DOHH2 (cell line): ENCODE data around the gene DPP6.
"Not testable (repeated sequence)": the region's sequence is repeated elsewhere in the genome, so short reads cannot be mapped to it uniquely, and the experiment has no call there.

Experiments
- H3F3A ChIP-seq: fragments of 200-600 bp; sonication (generic), shearing (Covaris generic); 2 replicates; pipeline ENCODE4 v1.6.0; 2016; ENCODE audit warnings: antibody characterized with exemption, mild to moderate bottlenecking; ENCODE audit not compliant: control insufficient read depth, insufficient read depth
- H3K27ac ChIP-seq: fragments of 200-600 bp; sonication (generic); 2 replicates; pipeline ENCODE4 v1.5.1; 2014; ENCODE audit warnings: low read depth, mild to moderate bottlenecking, low read length, moderate library complexity
- H3K27me3 ChIP-seq: fragments of 200-600 bp; sonication (generic); 2 replicates; pipeline ENCODE4 v1.6.1; 2014; ENCODE audit warnings: mild to moderate bottlenecking, low read length, mixed read lengths; ENCODE audit not compliant: control insufficient read depth
- H3K36me3 ChIP-seq: fragments of 200-600 bp; sonication (generic); 2 replicates; pipeline ENCODE4 v1.6.1; 2014; ENCODE audit warnings: mild to moderate bottlenecking, low read length, moderate library complexity, mixed read lengths; ENCODE audit not compliant: control insufficient read depth
- H3K4me1 ChIP-seq: fragments of 200-600 bp; sonication (generic); 2 replicates; pipeline ENCODE4 v1.6.1; 2014; ENCODE audit warnings: mild to moderate bottlenecking, low read length, mixed read lengths; ENCODE audit not compliant: control insufficient read depth
- H3K4me2 ChIP-seq: fragments of 200-600 bp; sonication (generic); 2 replicates; pipeline ENCODE4 v1.6.0; 2014; ENCODE audit warnings: mild to moderate bottlenecking, low read length, moderate library complexity
- H3K4me3 ChIP-seq: fragments of 200-600 bp; sonication (generic); 2 replicates; pipeline ENCODE4 v1.5.1; 2014; ENCODE audit warnings: mild to moderate bottlenecking, low read length, mixed read lengths
- H3K79me2 ChIP-seq: fragments of 200-600 bp; sonication (generic); 2 replicates; pipeline ENCODE4 v1.6.1; 2014; ENCODE audit warnings: mild to moderate bottlenecking, low read length, mixed read lengths; ENCODE audit not compliant: control insufficient read depth
- H3K9me2 ChIP-seq: fragments of 200-600 bp; sonication (generic); replicated peaks from 2 replicates; pipeline ENCODE4 v1.6.1; 2014; ENCODE audit warnings: mild to moderate bottlenecking, low read length, mixed read lengths; ENCODE audit not compliant: control insufficient read depth
- H3K9me3 ChIP-seq: fragments of 200-600 bp; sonication (generic); 2 replicates; pipeline ENCODE4 v1.6.1; 2014; ENCODE audit warnings: antibody characterized with exemption, low read length, mixed read lengths; ENCODE audit not compliant: control insufficient read depth, insufficient read depth
- H4K20me1 ChIP-seq: fragments of 200-600 bp; sonication (generic); 2 replicates; pipeline ENCODE4 v1.6.0; 2014; ENCODE audit warnings: low read depth, mild to moderate bottlenecking, antibody characterized with exemption, low read length, moderate library complexity; ENCODE audit not compliant: control insufficient read depth, insufficient read depth
- EZH2phosphoT487 ChIP-seq: fragments of 200-600 bp; sonication (generic); IDR thresholded peaks from 2 replicates; pipeline ENCODE4 v1.6.1; 2017; ENCODE audit warnings: borderline replicate concordance, mild to moderate bottlenecking, antibody characterized with exemption, low read length, moderate library complexity, mixed read lengths
- TF ChIP-seq, protein P1 (sequence below): fragments of 200-600 bp; sonication (generic); IDR thresholded peaks from one replicate; pipeline ENCODE4 v1.5.1; 2014; ENCODE audit warnings: antibody characterized with exemption, mild to moderate bottlenecking, low read depth, low read length; ENCODE audit not compliant: poor library complexity, severe bottlenecking

The DPP6 gene

GRCh38 chr7:154675560-154675959 lies 623.4 kb downstream of the DPP6 start:
- no peaks in the 10 kb centered on the region for H3K27me3 ChIP-seq
- H3K4me2 ChIP-seq, result no peak overlapping the region
- no peak overlapping the region for H3K27ac ChIP-seq
- no peaks in the 10 kb centered on the region for H3F3A ChIP-seq
- TF ChIP-seq, protein P1, sequence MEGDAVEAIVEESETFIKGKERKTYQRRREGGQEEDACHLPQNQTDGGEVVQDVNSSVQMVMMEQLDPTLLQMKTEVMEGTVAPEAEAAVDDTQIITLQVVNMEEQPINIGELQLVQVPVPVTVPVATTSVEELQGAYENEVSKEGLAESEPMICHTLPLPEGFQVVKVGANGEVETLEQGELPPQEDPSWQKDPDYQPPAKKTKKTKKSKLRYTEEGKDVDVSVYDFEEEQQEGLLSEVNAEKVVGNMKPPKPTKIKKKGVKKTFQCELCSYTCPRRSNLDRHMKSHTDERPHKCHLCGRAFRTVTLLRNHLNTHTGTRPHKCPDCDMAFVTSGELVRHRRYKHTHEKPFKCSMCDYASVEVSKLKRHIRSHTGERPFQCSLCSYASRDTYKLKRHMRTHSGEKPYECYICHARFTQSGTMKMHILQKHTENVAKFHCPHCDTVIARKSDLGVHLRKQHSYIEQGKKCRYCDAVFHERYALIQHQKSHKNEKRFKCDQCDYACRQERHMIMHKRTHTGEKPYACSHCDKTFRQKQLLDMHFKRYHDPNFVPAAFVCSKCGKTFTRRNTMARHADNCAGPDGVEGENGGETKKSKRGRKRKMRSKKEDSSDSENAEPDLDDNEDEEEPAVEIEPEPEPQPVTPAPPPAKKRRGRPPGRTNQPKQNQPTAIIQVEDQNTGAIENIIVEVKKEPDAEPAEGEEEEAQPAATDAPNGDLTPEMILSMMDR, result no peak
- TF ChIP-seq EZH2phosphoT487, result no peak
- no peaks in the 10 kb centered on the region for H3K4me1 ChIP-seq
- no peaks in the 10 kb centered on the region; the same call in 1 of the 2 replicates for H3K9me3 ChIP-seq
- H3K36me3 ChIP-seq, result no peaks in the 10 kb centered on the region
- H3K4me3 ChIP-seq, result no peak overlapping the region
- no peaks in the 10 kb centered on the region for H4K20me1 ChIP-seq
- no peaks in the 10 kb centered on the region for H3K79me2 ChIP-seq
- H3K9me2 ChIP-seq, result no peaks in the 10 kb centered on the region

- not testable (repeated sequence) for H3K27ac ChIP-seq, H3K9me3 ChIP-seq, H3K79me2 ChIP-seq, H3K4me3 ChIP-seq, H3K36me3 ChIP-seq, H4K20me1 ChIP-seq, H3K4me1 ChIP-seq, H3K27me3 ChIP-seq, H3K4me2 ChIP-seq, H3K9me2 ChIP-seq, H3F3A ChIP-seq
These were observed 623.8 kb downstream of the DPP6 start for GRCh38 chr7:154676033-154676421.

GRCh38 chr7:154676422-154677073 lies 624.4 kb downstream of the DPP6 start:
- Histone ChIP-seq H4K20me1 (no peaks in the 10 kb centered on the region), H3K27me3 (no peaks in the 10 kb centered on the region), H3K4me1 (no peaks in the 10 kb centered on the region), H3K9me2 (no peaks in the 10 kb centered on the region), H3K9me3 (no peaks in the 10 kb centered on the region; the same call in 1 of the 2 replicates), H3K27ac (no peak overlapping the region), H3K4me3 (no peak overlapping the region), H3F3A (no peaks in the 10 kb centered on the region), H3K79me2 (no peaks in the 10 kb centered on the region), H3K36me3 (no peaks in the 10 kb centered on the region), H3K4me2 (no peak overlapping the region)
- TF ChIP-seq, protein P1, result no peak
- no peak for TF ChIP-seq EZH2phosphoT487

GRCh38 chr7:154677454-154677853 lies 625.3 kb downstream of the DPP6 start:
- Histone ChIP-seq H3K4me3 (no peak overlapping the region), H3K36me3 (no peaks in the 10 kb centered on the region), H3K27ac (no peak overlapping the region), H3K27me3 (no peaks in the 10 kb centered on the region), H3K79me2 (no peaks in the 10 kb centered on the region), H3F3A (no peaks in the 10 kb centered on the region), H3K9me2 (no peaks in the 10 kb centered on the region), H3K4me2 (no peak overlapping the region), H3K4me1 (no peaks in the 10 kb centered on the region), H4K20me1 (no peaks in the 10 kb centered on the region), H3K9me3 (no peaks in the 10 kb centered on the region; the same call in 1 of the 2 replicates)
- TF ChIP-seq EZH2phosphoT487, result no peak
- TF ChIP-seq, protein P1, result no peak

DNA sequence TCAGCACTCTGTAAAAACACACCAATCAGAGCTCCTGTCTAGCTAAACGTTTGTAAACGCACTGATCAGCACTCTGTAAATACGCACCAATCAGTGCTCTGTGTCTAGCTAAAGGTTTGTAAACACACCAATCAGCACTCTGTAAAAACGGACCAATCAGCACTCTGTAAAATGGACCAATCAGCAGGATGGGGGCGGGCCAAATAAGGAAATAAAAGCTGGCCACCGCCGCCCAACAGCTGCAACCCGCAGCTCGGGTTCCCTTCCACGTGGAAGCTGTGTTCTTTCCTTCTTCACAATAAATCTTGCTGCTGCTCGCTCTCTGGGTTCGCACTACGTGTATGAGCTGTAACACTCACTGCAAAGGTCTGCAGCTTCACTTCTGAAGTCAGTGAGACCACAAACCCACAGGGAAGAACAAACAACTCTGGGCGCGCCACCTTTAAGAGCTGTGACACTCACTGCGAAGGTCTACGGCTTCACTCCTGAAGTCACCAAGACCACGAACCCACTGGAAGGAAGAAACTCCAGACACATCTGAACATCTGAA lies 625.9 kb downstream of the DPP6 start:
- H3F3A ChIP-seq, H4K20me1 ChIP-seq, H3K9me2 ChIP-seq, H3K27me3 ChIP-seq, H3K4me3 ChIP-seq, H3K4me1 ChIP-seq, H3K27ac ChIP-seq, H3K36me3 ChIP-seq, H3K9me3 ChIP-seq, H3K79me2 ChIP-seq, H3K4me2 ChIP-seq: not testable (repeated sequence)
